Cardiac muscle cell (in vitro differentiated cells and primary cell): ENCODE measurements around the gene ST8SIA5. TPM values are rescaled to one million over a fixed set of nuclear protein-coding genes. Genes with fewer than 3 reads are reported as not detected.

ENCODE experiments used
- DNase-seq, 2 donors: peaks; one replicate each; pipeline versions ENCODE4 v3.0.0 to v3.0.0-alpha.2; 2010 to 2017; ENCODE audit warnings: low read depth in 1 of 2, low spot score in 1 of 2
- H3K27ac ChIP-seq: fragments of 200-600 bp; sonication (generic); 2 replicates; pipeline ENCODE4 v1.5.1; 2016
- H3K27me3 ChIP-seq: fragments of 200-600 bp; sonication (generic); 2 replicates; pipeline ENCODE4 v1.6.0; 2016; ENCODE audit warnings: control low read depth
- H3K36me3 ChIP-seq: fragments of 200-600 bp; sonication (generic); 2 replicates; pipeline ENCODE4 v1.5.1; 2016; ENCODE audit warnings: control low read depth
- H3K4me1 ChIP-seq: fragments of 200-600 bp; sonication (generic); 2 replicates; pipeline ENCODE4 v1.8.1; 2017; ENCODE audit warnings: low read depth, mild to moderate bottlenecking, mixed run types
- H3K4me3 ChIP-seq: fragments of 200-600 bp; sonication (generic); 2 replicates; pipeline ENCODE4 v1.5.1; 2016; ENCODE audit warnings: mild to moderate bottlenecking
- H3K9me3 ChIP-seq: fragments of 200-600 bp; sonication (generic); 2 replicates; pipeline ENCODE4 v1.5.1; 2017; ENCODE audit warnings: low read depth, mild to moderate bottlenecking, control low read depth
- polyA plus RNA-seq: library from polyadenylated mRNA; unstranded; fragments of >200 nt; fragmentation: Nextera tagmentation; extraction: Ambion mirVana; gene quantifications from 2 replicates; pipeline ENCODE4 v1.2.1, GENCODE V29; 2016
- total RNA-seq: library from RNA; depleted of rRNA; stranded (reverse); fragments of >200 nt; gene quantifications from 2 replicates; pipeline ENCODE4 v1.2.3, GENCODE V29; 2016
- TF ChIP-seq, protein P1 (sequence below): IDR thresholded peaks from 2 replicates; pipeline ENCODE4 v1.5.1; 2012; ENCODE audit warnings: low read depth, mild to moderate bottlenecking, low read length

The ST8SIA5 gene
- total and polyA plus RNA-seq, 2 experiments from 2014 or later: 0.83 TPM; not detected in 1

DNA sequence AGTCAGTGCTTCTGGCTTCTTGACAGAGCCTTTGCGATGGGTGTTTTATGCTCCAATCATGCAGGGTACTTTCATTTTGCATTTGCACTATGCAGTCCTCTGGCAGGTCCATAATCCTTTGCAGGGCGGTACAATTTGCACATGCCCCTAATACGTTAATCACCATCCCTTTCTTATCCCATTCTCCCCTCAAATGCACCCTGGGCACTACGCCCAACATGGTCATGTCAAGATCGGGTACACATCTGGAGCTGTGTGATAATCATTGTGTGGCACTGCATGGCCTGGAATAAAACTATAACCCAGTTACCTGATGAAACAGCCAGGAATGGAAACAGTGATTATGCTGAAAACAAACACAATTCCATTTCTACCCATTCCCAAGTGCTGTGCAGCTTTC, 127.5 kb downstream of the ST8SIA5 start:
- Histone ChIP-seq H3K9me3 (no peaks in the 10 kb centered on the region), H3K27me3 (peaks cover 3% of the 10 kb centered on the region), H3K27ac (no peak overlapping the region), H3K4me1 (peaks cover 5% of the 10 kb centered on the region), H3K36me3 (no peaks in the 10 kb centered on the region), H3K4me3 (no peak overlapping the region)
- no peak for DNase-seq
- TF ChIP-seq, protein P1, sequence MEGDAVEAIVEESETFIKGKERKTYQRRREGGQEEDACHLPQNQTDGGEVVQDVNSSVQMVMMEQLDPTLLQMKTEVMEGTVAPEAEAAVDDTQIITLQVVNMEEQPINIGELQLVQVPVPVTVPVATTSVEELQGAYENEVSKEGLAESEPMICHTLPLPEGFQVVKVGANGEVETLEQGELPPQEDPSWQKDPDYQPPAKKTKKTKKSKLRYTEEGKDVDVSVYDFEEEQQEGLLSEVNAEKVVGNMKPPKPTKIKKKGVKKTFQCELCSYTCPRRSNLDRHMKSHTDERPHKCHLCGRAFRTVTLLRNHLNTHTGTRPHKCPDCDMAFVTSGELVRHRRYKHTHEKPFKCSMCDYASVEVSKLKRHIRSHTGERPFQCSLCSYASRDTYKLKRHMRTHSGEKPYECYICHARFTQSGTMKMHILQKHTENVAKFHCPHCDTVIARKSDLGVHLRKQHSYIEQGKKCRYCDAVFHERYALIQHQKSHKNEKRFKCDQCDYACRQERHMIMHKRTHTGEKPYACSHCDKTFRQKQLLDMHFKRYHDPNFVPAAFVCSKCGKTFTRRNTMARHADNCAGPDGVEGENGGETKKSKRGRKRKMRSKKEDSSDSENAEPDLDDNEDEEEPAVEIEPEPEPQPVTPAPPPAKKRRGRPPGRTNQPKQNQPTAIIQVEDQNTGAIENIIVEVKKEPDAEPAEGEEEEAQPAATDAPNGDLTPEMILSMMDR: no peak

DNA sequence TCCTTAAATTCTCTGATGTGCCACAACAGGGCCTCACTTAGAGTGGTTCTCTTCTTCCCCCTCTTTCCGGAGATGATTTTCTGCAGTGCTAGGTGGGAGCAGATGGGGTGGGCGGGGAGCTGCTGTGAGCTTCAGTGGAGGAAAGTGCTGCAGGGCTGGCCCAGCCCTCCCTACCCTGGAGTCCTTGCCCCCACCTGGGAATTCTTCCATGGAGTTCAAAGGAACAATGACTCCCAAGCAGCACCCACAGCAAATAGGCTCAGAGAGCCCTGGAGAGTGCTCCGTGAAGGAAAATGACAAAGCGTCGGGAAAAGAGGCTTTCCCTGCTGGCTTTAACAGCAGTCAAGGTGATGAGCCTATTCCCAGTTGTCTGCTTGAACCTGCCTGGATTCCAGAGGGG, 128.6 kb downstream of the ST8SIA5 start:
- Histone ChIP-seq H3K36me3 (no peaks in the 10 kb centered on the region), H3K4me1 (peaks cover 5% of the 10 kb centered on the region), H3K9me3 (no peaks in the 10 kb centered on the region), H3K27me3 (peaks cover 3% of the 10 kb centered on the region), H3K27ac (no peak overlapping the region), H3K4me3 (no peak overlapping the region)
- DNase-seq: no peak
- TF ChIP-seq, protein P1: no peak

DNA sequence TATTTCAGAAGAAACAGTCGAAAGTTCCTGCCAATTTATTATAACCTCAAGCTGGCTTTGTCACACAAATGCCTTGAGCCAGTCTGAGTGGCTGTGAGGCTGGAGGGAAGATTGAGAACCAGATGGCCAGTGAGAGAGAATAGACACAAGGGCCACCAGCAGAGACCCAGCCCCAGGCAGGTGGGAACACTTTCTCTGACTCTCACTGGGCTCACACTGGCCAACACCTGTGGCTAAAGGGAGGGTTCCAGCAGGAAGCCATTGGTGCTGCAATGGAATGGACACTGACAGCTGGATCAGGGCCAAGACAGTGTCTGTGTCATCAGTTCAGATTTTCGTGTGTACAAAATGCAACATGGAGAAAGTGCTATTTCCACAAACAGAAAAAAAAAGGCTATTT, 129.7 kb downstream of the ST8SIA5 start:
- Histone ChIP-seq H3K4me1 (peaks cover 5% of the 10 kb centered on the region), H3K36me3 (no peaks in the 10 kb centered on the region), H3K27ac (no peak overlapping the region), H3K9me3 (no peaks in the 10 kb centered on the region), H3K4me3 (no peak overlapping the region), H3K27me3 (peaks cover 3% of the 10 kb centered on the region)
- DNase-seq: no peak
- TF ChIP-seq, protein P1: no peak

DNA sequence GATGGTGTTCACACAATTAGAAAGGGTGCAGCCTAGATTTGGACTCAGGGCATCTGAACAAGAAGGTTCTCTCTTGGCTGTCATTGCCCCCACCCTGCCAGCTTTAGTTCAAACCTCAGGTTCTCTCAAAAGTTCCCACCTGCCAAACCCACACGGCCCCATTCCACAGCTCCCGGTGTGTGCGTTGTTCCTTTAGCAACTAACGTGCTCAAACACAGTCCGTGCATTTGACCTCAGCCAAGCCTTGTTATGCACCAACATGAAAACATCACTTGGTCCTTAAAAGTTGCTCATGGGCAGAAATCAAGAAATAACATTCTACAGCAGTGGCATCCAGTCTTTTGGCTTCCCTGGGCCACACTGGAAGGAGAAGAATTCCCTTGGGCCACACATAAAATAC, 131.8 kb downstream of the ST8SIA5 start:
- no peaks in the 10 kb centered on the region for H3K36me3 ChIP-seq
- H3K27ac ChIP-seq: no peak overlapping the region
- H3K9me3 ChIP-seq: no peaks in the 10 kb centered on the region
- no peak for DNase-seq
- H3K4me3 ChIP-seq: no peak overlapping the region
- H3K27me3 ChIP-seq: peaks cover 3% of the 10 kb centered on the region
- peaks cover 5% of the 10 kb centered on the region for H3K4me1 ChIP-seq
- TF ChIP-seq, protein P1: no peak

DNA sequence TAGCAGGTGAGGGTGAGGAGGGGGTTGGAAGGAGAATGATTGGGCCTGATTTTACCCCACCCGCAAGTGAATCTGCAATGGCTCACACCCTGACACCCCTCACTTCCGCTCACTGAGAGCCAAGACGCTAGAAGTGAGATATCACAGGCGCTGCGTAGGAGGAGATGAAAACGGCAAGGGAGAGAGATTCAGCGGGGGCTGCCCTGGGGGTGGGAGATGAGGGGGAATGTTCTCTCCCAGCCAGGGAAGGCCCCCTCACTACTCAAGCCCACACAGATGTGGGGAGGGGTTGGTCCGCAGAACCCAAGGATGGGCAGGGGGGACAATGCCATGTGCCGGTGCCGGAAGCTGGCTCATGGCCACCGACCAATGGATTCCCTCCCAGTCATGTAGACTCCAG, 132.7 kb downstream of the ST8SIA5 start:
- no peaks in the 10 kb centered on the region for H3K36me3 ChIP-seq
- no peaks in the 10 kb centered on the region for H3K9me3 ChIP-seq
- no peak overlapping the region for H3K4me3 ChIP-seq
- TF ChIP-seq, protein P1: no peak
- peaks cover 5% of the 10 kb centered on the region for H3K4me1 ChIP-seq
- DNase-seq: peak in 1 of 2 donors; percentile 13
- no peak overlapping the region for H3K27ac ChIP-seq
- peaks cover 3% of the 10 kb centered on the region for H3K27me3 ChIP-seq

DNA sequence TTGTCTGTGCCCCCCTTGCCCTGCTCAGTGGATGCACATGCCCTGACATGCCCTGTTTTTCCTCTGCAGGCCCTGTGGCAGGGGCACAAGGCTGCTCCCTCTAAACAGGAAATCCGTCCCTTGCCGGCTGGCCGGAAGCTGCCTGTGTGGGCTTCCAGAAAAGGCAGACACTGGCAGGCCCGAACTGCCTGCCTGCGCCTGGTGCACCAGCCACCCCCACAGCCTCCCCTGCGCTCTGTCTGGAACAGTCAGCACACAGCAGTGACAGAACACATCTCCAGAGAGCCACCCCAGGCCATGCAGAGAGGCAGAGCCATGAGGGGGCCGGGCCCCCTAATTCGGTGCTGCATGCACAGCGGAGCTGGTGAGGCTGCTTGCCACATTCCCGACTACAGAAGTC, 133.3 kb downstream of the ST8SIA5 start:
- H3K27me3 ChIP-seq: peaks cover 3% of the 10 kb centered on the region
- TF ChIP-seq, protein P1: no peak
- H3K9me3 ChIP-seq: no peaks in the 10 kb centered on the region
- H3K36me3 ChIP-seq: no peaks in the 10 kb centered on the region
- H3K4me1 ChIP-seq: peaks cover 5% of the 10 kb centered on the region
- DNase-seq: peak in 1 of 2 donors; percentile 10
- no peak overlapping the region for H3K27ac ChIP-seq
- H3K4me3 ChIP-seq: no peak overlapping the region
